DND-41 (cell line): ENCODE data around the gene RGS7.

Source experiments
- CTCF ChIP-seq: IDR thresholded peaks from 2 replicates; pipeline ENCODE4 v1.5.1; 2012; ENCODE audit warnings: borderline replicate concordance, low read length, moderate library complexity, mild to moderate bottlenecking; ENCODE audit not compliant: poor library complexity, severe bottlenecking; ENCODE audit errors: extremely low read depth
- EZH2 ChIP-seq: IDR thresholded peaks from 3 replicates; pipeline ENCODE4 v1.6.1; 2012; ENCODE audit warnings: borderline replicate concordance, low read depth, mild to moderate bottlenecking, moderate library complexity, low read length, inconsistent platforms; ENCODE audit not compliant: severe bottlenecking

GRCh38 chr1:240877605-240878004 lies 479.4 kb downstream of the RGS7 start:
- TF ChIP-seq EZH2 (no peak), CTCF (no peak)
